A549 (cell line): ENCODE results near the gene DBH. TPM values are rescaled to one million over a fixed set of nuclear protein-coding genes. Genes with fewer than 3 reads are reported as not detected.

Experiments used
- ATAC-seq, 2 experiments: fragments of 200-7000 bp in 1 of 2; fragments of >200 bp in 1 of 2; cut with Nextera tagmentation in 1 of 2; cut with Tn5 transposase in 1 of 2; 3 replicates each; pipeline versions ENCODE4 v1.8.0 to v1.9.1; 2018 to 2020; ENCODE audit warnings: mild to moderate bottlenecking in 1 of 2, moderate library complexity in 1 of 2
- CTCF ChIA-PET: fragments of 300-600 bp; sonication (Branson Sonifier 250); formaldehyde crosslinking; extraction: SDS; loops from one replicate; lab custom pipeline; 2021; ENCODE audit warnings: antibody characterized with exemption, inconsistent platforms; lab: Yijun Ruan, JAX
- POLR2A ChIA-PET: fragments of 350-600 bp; formaldehyde crosslinking; extraction: SDS; loops from one replicate; lab custom pipeline; 2021; ENCODE audit warnings: antibody characterized with exemption, inconsistent platforms; lab: Yijun Ruan, JAX
- DNase-seq, 2 experiments: peaks; one replicate each; pipeline versions ENCODE4 v3.0.0 to v3.0.0-alpha.2; 2011 to 2016; ENCODE audit warnings: low read depth in 1 of 2, low spot score in 1 of 2
- FAIRE-seq: peaks from 2 replicates; lab custom pipeline; 2011; peaks lifted over from hg19 to GRCh38; lab: Jason Lieb, UNC
- H3K27ac ChIP-seq, 2 experiments: fragments of >200 bp; sonication (Bioruptor Twin); formaldehyde crosslinking; 3 replicates each; pipeline ENCODE4 v1.5.1; 2016 to 2017
- H3K4me1 ChIP-seq: fragments of >200 bp; sonication (Bioruptor Twin); formaldehyde crosslinking; 3 replicates; pipeline ENCODE4 v1.6.1; 2016
- H3K4me2 ChIP-seq: fragments of >200 bp; sonication (Bioruptor Twin); formaldehyde crosslinking; 3 replicates; pipeline ENCODE4 v1.6.1; 2016
- H3K4me3 ChIP-seq: fragments of >200 bp; sonication (Bioruptor Twin); formaldehyde crosslinking; 3 replicates; pipeline ENCODE4 v1.5.1; 2016
- H3K9me3 ChIP-seq: fragments of >200 bp; sonication (Bioruptor Twin); formaldehyde crosslinking; 3 replicates; pipeline ENCODE4 v1.6.1; 2016
- BHLHE40 ChIP-seq: IDR thresholded peaks from 2 replicates; pipeline ENCODE4 v1.6.1; 2012; ENCODE audit warnings: low read depth, low read length, inconsistent platforms
- CBX2 ChIP-seq: fragments of 200-600 bp; sonication (generic); IDR thresholded peaks from 2 replicates; pipeline ENCODE4 v1.6.1; 2016; ENCODE audit warnings: low read depth, mild to moderate bottlenecking, borderline replicate concordance
- CEBPB ChIP-seq, 2 experiments: fragments of >200 bp in 1 of 2; sonication (Bioruptor Twin) in 1 of 2; formaldehyde crosslinking in 1 of 2; IDR thresholded peaks; 2 replicates each; pipeline ENCODE4 v1.6.1; 2012 to 2016
- EP300 ChIP-seq, 2 experiments: fragments of >200 bp; sonication (Bioruptor Twin); formaldehyde crosslinking; IDR thresholded peaks; 2 replicates in 1 of 2; 3 replicates in 1 of 2; pipeline ENCODE4 v1.6.1; 2016 to 2017
- ESRRA ChIP-seq: fragments of 150-350 bp; IDR thresholded peaks from 2 replicates; pipeline ENCODE4 v1.6.1; 2014; ENCODE audit warnings: mild to moderate bottlenecking, low read length, borderline replicate concordance
- FOSL2 ChIP-seq, 2 experiments: fragments of 450-650 bp in 1 of 2; fragments of >200 bp in 1 of 2; sonication (Bioruptor Twin) in 1 of 2; formaldehyde crosslinking; IDR thresholded peaks; 2 replicates each; pipeline versions ENCODE4 v1.5.0 to v1.6.1; 2016 to 2020; ENCODE audit warnings: mild to moderate bottlenecking in 1 of 2, moderate library complexity in 1 of 2
- GATA3 ChIP-seq: IDR thresholded peaks from 2 replicates; pipeline ENCODE4 v1.6.1; 2012; ENCODE audit warnings: borderline replicate concordance
- HEYL ChIP-seq: fragments of 250-450 bp; sonication (Bioruptor Pico); IDR thresholded peaks from 2 replicates; pipeline ENCODE4 v1.8.0; 2021; ENCODE audit warnings: mild to moderate bottlenecking, moderate library complexity
- HOXB5 ChIP-seq: fragments of 250-450 bp; sonication (Bioruptor Pico); IDR thresholded peaks from 2 replicates; pipeline ENCODE4 v1.5.0; 2020; ENCODE audit warnings: mild to moderate bottlenecking, moderate library complexity
- MYC ChIP-seq: IDR thresholded peaks from 2 replicates; pipeline ENCODE4 v1.6.1; 2012; ENCODE audit warnings: mild to moderate bottlenecking, inconsistent platforms, low read length, improper control_type of control experiment, borderline replicate concordance
- RARB ChIP-seq: fragments of 250-450 bp; sonication (Bioruptor Pico); IDR thresholded peaks from 2 replicates; pipeline ENCODE4 v1.8.0; 2021; ENCODE audit warnings: mild to moderate bottlenecking, moderate library complexity
- RNF2 ChIP-seq: fragments of 200-600 bp; sonication (generic); IDR thresholded peaks from 2 replicates; pipeline ENCODE4 v1.6.1; 2016; ENCODE audit warnings: low read depth, mild to moderate bottlenecking, antibody characterized with exemption, moderate library complexity, borderline replicate concordance
- TP53 ChIP-seq: fragments of 250-450 bp; sonication (Bioruptor Pico); IDR thresholded peaks from 2 replicates; pipeline ENCODE4 v1.5.0; 2021; ENCODE audit warnings: mild to moderate bottlenecking, moderate library complexity
- ZC3H11A ChIP-seq: fragments of 450-650 bp; IDR thresholded peaks from 2 replicates; pipeline ENCODE4 v1.6.1; 2014; ENCODE audit warnings: antibody characterized with exemption, mild to moderate bottlenecking
- ZFP36 ChIP-seq: fragments of 450-650 bp; IDR thresholded peaks from 2 replicates; pipeline ENCODE4 v1.6.1; 2014; ENCODE audit warnings: borderline replicate concordance; ENCODE audit not compliant: partially characterized antibody
- WGBS: methylation state at CpG from one replicate; pipeline ENCODE4 v1.1.6; 2017; ENCODE audit errors: missing lambda C conversion rate; 5-methylcytosine and 5-hydroxymethylcytosine counted together
- polyA plus RNA-seq, 4 experiments: library from polyadenylated mRNA; depleted of rRNA in 3 of 4; stranded (reverse); fragments of >200 nt; fragmentation: RNase III in 1 of 4; extraction: RNeasy Plus Mini Kit Qiagen cat#74134 plus additional on column Dnase treatment in 1 of 4; gene quantifications; 2 replicates in 3 of 4; 3 replicates in 1 of 4; pipeline ENCODE4 v1.2.3, GENCODE V29; 2011 to 2017
- TF ChIP-seq, protein P1 (sequence below): fragments of 250-450 bp; sonication (Bioruptor Pico); IDR thresholded peaks from 2 replicates; pipeline ENCODE4 v1.5.0; 2021; ENCODE audit warnings: mild to moderate bottlenecking, moderate library complexity, borderline replicate concordance
- TF ChIP-seq, protein P2 (sequence below): IDR thresholded peaks from 2 replicates; pipeline ENCODE4 v1.6.1; 2012
- TF ChIP-seq, protein P3 (sequence below): fragments of 250-450 bp; sonication (Bioruptor Pico); IDR thresholded peaks from 2 replicates; pipeline ENCODE4 v1.5.0; 2020; ENCODE audit warnings: low read depth, mild to moderate bottlenecking, moderate library complexity
- TF ChIP-seq, protein P4 (sequence below): IDR thresholded peaks from 2 replicates; pipeline ENCODE4 v1.6.1; 2012
- TF ChIP-seq, protein P5 (sequence below): fragments of >200 bp; sonication (Bioruptor Twin); formaldehyde crosslinking; IDR thresholded peaks from 2 replicates; pipeline ENCODE4 v1.6.1; 2016

DBH gene
- polyA plus RNA-seq, 2 of the 4 experiments (the other 2 are of a cell fraction), result not detected

DNA sequence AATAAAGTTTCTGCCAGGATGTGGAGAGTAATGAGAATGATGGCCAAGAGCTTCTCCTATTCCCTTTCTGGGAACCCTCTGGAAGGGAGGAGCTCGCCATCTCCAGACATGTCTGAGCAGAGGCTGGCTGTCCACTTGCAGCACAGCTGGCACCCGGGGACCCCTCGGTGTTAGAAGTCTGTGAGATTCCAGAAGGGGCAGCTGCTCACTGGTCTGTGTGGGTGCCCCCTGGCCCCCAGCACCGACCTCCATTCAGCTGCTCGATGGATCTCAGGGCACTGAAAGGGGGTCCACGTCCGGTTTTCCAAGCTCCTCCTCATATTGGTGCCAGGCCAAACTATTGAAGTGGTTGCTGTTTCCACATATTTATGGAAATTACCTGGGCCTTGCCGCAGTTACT, 23.3 kb upstream of the DBH start:
- H3K4me3 ChIP-seq, result no peak overlapping the region
- no peak for TF ChIP-seq CEBPB (IDR thresholded peaks at IDR 0.05)
- TF ChIP-seq, protein P1, sequence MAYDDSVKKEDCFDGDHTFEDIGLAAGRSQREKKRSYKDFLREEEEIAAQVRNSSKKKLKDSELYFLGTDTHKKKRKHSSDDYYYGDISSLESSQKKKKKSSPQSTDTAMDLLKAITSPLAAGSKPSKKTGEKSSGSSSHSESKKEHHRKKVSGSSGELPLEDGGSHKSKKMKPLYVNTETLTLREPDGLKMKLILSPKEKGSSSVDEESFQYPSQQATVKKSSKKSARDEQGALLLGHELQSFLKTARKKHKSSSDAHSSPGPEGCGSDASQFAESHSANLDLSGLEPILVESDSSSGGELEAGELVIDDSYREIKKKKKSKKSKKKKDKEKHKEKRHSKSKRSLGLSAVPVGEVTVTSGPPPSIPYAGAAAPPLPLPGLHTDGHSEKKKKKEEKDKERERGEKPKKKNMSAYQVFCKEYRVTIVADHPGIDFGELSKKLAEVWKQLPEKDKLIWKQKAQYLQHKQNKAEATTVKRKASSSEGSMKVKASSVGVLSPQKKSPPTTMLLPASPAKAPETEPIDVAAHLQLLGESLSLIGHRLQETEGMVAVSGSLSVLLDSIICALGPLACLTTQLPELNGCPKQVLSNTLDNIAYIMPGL, result no peak
- TF ChIP-seq, protein P2, sequence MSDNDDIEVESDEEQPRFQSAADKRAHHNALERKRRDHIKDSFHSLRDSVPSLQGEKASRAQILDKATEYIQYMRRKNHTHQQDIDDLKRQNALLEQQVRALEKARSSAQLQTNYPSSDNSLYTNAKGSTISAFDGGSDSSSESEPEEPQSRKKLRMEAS, result no peak
- no peak for TF ChIP-seq CBX2
- TF ChIP-seq, all 56 proteins: peak for 0
- DNase-seq (no peak), ATAC-seq (no peak), FAIRE-seq (no peak)
- Histone ChIP-seq H3K9me3 (no peaks in the 10 kb centered on the region), H3K4me2 (no peak overlapping the region), H3K4me1 (no peaks in the 10 kb centered on the region), H3K27ac (no peak overlapping the region)
- 6% methylated on average over 8 of the region's 8 CpGs for WGBS
- ChIA-PET CTCF (no interaction called here), POLR2A (no interaction called here)

DNA sequence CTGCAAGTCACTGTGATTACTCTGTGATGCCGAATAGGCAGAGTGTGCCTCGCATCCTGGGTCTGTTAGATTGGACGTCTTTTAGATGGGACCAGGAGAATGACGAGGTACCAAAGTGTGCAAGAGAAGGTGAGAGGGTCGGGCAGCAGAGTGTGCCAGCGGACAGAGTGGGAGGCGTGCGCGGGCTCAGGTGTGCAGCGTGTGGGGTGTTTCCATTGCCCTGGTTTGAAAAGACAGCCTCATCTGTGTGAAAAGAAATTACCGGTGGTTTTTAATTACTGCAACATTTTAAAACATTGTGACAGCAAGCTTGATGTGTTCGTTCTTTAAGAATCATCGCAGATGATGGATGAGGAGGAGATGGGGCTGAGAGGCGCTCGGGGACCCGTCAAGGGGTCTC, 22.7 kb upstream of the DBH start:
- FAIRE-seq, result no peak
- no peak for DNase-seq
- CTCF ChIA-PET, result no interaction called here
- Histone ChIP-seq H3K27ac (no peak overlapping the region), H3K4me3 (no peak overlapping the region), H3K4me1 (no peaks in the 10 kb centered on the region), H3K4me2 (no peak overlapping the region), H3K9me3 (no peaks in the 10 kb centered on the region)
- WGBS, result 32% methylated on average over 16 of the region's 16 CpGs
- ATAC-seq, result no peak
- POLR2A ChIA-PET, result no interaction called here
- no peak for TF ChIP-seq MYC

DNA sequence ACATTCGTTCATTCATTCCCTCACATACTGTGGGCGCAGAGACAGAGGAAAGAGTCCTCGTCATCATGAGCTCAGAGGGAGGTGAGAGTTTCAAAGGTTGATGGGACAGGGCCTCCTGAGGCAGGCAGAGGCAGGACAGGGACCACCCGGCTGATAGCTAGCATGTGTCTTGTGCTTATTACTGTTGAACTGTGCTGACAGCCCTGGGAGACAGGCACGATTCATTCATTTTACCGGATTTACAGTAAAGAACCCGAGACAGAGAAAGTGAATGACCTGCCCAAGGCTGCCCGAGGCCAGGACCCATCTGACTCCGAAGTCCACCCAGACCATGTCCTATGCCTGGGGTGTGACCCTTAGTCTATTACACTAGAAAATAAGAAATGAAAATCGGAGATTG, 22.1 kb upstream of the DBH start:
- Histone ChIP-seq H3K4me1 (no peaks in the 10 kb centered on the region), H3K27ac (no peak overlapping the region), H3K4me2 (no peak overlapping the region), H3K4me3 (no peak overlapping the region), H3K9me3 (no peaks in the 10 kb centered on the region)
- DNase-seq, result no peak
- FAIRE-seq, result no peak
- 7% methylated on average over 10 of the region's 10 CpGs for WGBS
- CTCF ChIA-PET, result no interaction called here
- POLR2A ChIA-PET, result no interaction called here
- TF ChIP-seq ZFP36 (no peak), FOSL2 (IDR thresholded peaks at IDR 0.05) (no peak), FOSL2 (CRISPR knock-in tag; IDR thresholded peaks at IDR 0.05) (no peak), GATA3 (no peak), EP300 (IDR thresholded peaks at IDR 0.05) (no peak), HOXB5 (no peak), ZC3H11A (no peak), HEYL (CRISPR knock-in tag) (no peak)
- TF ChIP-seq, protein P3, sequence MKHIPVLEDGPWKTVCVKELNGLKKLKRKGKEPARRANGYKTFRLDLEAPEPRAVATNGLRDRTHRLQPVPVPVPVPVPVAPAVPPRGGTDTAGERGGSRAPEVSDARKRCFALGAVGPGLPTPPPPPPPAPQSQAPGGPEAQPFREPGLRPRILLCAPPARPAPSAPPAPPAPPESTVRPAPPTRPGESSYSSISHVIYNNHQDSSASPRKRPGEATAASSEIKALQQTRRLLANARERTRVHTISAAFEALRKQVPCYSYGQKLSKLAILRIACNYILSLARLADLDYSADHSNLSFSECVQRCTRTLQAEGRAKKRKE (CRISPR knock-in tag), result no peak
- no peak for ATAC-seq

DNA sequence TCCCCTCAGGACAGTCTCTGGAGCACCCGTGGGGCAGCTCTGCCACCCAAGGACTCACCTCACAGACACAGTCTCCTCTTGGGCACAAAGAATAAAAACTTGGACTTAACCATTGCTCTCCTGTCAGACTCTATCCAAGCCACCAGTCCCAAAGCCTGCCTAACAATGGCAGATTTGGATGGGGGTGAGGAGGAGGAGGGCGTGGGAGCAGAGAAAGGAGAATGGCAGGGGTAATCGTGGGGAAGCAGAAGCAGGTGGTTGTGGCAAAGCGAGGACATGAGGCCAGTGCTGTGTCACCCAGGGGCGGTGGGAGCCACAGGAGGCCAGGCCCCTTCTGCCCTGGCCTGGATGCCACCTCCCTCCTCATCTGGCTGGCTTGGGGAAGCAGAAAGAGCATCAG, 21.5 kb upstream of the DBH start:
- no peak for DNase-seq
- Histone ChIP-seq H3K4me3 (no peak overlapping the region), H3K9me3 (no peaks in the 10 kb centered on the region), H3K4me1 (no peaks in the 10 kb centered on the region)
- ChIA-PET CTCF (no interaction called here), POLR2A (no interaction called here)
- ATAC-seq, result no peak
- no peak for FAIRE-seq
- WGBS, result 27% methylated on average over 5 of the region's 5 CpGs
- TF ChIP-seq ZC3H11A (no peak), BHLHE40 (no peak), ESRRA (no peak), RNF2 (no peak), RARB (no peak), TP53 (CRISPR knock-in tag) (no peak)
- TF ChIP-seq, protein P4, sequence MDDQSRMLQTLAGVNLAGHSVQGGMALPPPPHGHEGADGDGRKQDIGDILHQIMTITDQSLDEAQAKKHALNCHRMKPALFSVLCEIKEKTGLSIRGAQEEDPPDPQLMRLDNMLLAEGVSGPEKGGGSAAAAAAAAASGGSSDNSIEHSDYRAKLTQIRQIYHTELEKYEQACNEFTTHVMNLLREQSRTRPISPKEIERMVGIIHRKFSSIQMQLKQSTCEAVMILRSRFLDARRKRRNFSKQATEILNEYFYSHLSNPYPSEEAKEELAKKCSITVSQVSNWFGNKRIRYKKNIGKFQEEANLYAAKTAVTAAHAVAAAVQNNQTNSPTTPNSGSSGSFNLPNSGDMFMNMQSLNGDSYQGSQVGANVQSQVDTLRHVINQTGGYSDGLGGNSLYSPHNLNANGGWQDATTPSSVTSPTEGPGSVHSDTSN, result no peak
- TF ChIP-seq, protein P5, sequence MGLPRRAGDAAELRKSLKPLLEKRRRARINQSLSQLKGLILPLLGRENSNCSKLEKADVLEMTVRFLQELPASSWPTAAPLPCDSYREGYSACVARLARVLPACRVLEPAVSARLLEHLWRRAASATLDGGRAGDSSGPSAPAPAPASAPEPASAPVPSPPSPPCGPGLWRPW, result no peak
- TF ChIP-seq, all 56 proteins: peak for 0
- Histone ChIP-seq H3K4me2 (no peak overlapping the region), H3K27ac (no peak overlapping the region)
